ENCODE results near the gene TNFSF11.

TNFSF11 gene

GRCh38 chr13:42631181-42631580, 57.2 kb downstream of the TNFSF11 start:
- H3K9me3 ChIP-seq (ENCODE audit: control insufficient read depth, low read length): no peaks in the 10 kb centered on the region
- H3K4me3 ChIP-seq (ENCODE audit: low read depth, low read length): no peak overlapping the region
- no peak for TF ChIP-seq CTCF (IDR thresholded peaks at IDR 0.05)
- H3K9ac ChIP-seq: no peak overlapping the region
- no peaks in the 10 kb centered on the region for H3K79me2 ChIP-seq
- no peaks in the 10 kb centered on the region for H3K4me1 ChIP-seq
- H3K4me2 ChIP-seq (ENCODE audit: low read length): no peak overlapping the region
- no peaks in the 10 kb centered on the region for H3K36me3 ChIP-seq (ENCODE audit: control insufficient read depth, insufficient read depth, low read length)
- no peak overlapping the region for H2AFZ ChIP-seq
- no peaks in the 10 kb centered on the region for H3K27me3 ChIP-seq (ENCODE audit: control insufficient read depth, insufficient read depth, low read length)
- no peak overlapping the region for H3K27ac ChIP-seq

DNA sequence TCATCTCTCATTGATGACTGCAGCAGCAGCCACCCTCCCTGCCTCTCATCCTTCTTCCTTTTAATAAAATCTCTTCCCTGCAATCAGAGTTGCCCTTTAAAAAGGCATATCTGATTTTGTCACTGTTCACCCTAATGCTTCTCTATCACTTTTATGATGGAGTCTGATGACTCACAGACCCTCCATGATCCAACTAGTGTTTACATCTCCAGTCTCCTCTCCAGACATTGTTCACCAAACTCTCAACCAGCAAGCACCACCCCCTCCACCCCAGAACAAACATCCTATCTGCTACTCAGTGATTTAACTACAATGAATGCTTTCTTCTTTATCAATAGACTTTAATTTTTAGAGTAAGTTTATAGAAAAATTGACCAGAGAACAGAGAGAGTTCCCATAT, 59.5 kb downstream of the TNFSF11 start:
- H3K36me3 ChIP-seq (ENCODE audit: control insufficient read depth, insufficient read depth, low read length): no peaks in the 10 kb centered on the region
- H3K4me3 ChIP-seq (ENCODE audit: low read depth, low read length): no peak overlapping the region
- no peaks in the 10 kb centered on the region for H3K79me2 ChIP-seq
- H3K9me3 ChIP-seq (ENCODE audit: control insufficient read depth, low read length): no peaks in the 10 kb centered on the region
- no peak overlapping the region for H3K27ac ChIP-seq
- no peak for TF ChIP-seq CTCF (IDR thresholded peaks at IDR 0.05)
- no peaks in the 10 kb centered on the region for H3K4me1 ChIP-seq
- H3K27me3 ChIP-seq (ENCODE audit: control insufficient read depth, insufficient read depth, low read length): no peaks in the 10 kb centered on the region
- no peak overlapping the region for H2AFZ ChIP-seq
- H3K4me2 ChIP-seq (ENCODE audit: low read length): no peak overlapping the region
- no peak overlapping the region for H3K9ac ChIP-seq

GRCh38 chr13:42638101-42638500, 64.1 kb downstream of the TNFSF11 start:
- Histone ChIP-seq H3K9me3 (ENCODE audit: control insufficient read depth, low read length) (no peaks in the 10 kb centered on the region), H3K9ac (no peak overlapping the region), H2AFZ (no peak overlapping the region)

DNA sequence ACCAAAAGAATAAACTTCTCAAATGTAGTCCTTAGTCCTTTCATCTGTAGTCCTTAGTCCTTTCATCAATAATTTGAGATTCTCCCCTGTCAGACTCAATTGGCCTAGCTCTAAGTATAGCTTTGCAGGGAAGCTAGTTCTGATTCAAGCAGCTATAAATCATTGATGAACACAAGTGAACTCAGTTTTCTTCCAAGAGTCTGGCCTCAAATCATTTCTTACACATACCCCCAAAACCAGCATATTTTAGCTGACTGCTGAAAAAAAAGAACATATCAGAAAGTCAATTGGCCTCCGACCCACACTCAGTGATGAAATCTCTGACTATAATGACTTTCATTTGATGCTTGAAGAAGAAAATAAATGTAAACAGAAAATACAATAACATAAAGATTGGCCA, 64.9 kb downstream of the TNFSF11 start:
- Histone ChIP-seq H3K4me2 (ENCODE audit: low read length) (no peak overlapping the region), H3K4me1 (no peaks in the 10 kb centered on the region), H3K27ac (no peak overlapping the region), H3K27me3 (ENCODE audit: control insufficient read depth, insufficient read depth, low read length) (no peaks in the 10 kb centered on the region), H3K4me3 (ENCODE audit: low read depth, low read length) (no peak overlapping the region), H2AFZ (no peak overlapping the region), H3K36me3 (ENCODE audit: control insufficient read depth, insufficient read depth, low read length) (no peaks in the 10 kb centered on the region), H3K79me2 (no peaks in the 10 kb centered on the region), H3K9ac (no peak overlapping the region), H3K9me3 (ENCODE audit: control insufficient read depth, low read length) (no peaks in the 10 kb centered on the region)
- no peak for TF ChIP-seq CTCF (IDR thresholded peaks at IDR 0.05)

More at GRCh38 chr13:42638101-42638500, 64.1 kb downstream of the TNFSF11 start:
- H3K4me3 ChIP-seq (ENCODE audit: low read depth, low read length): no peak overlapping the region
- H3K27me3 ChIP-seq (ENCODE audit: control insufficient read depth, insufficient read depth, low read length): no peaks in the 10 kb centered on the region
- no peak for TF ChIP-seq CTCF (IDR thresholded peaks at IDR 0.05)
- H3K27ac ChIP-seq: no peak overlapping the region
- H3K79me2 ChIP-seq: no peaks in the 10 kb centered on the region
- no peaks in the 10 kb centered on the region for H3K4me1 ChIP-seq
- no peak overlapping the region for H3K4me2 ChIP-seq (ENCODE audit: low read length)
- H3K36me3 ChIP-seq (ENCODE audit: control insufficient read depth, insufficient read depth, low read length): no peaks in the 10 kb centered on the region

- TF ChIP-seq CTCF (IDR thresholded peaks at IDR 0.05): no peak
- Histone ChIP-seq H3K27ac (no peak overlapping the region), H2AFZ (no peak overlapping the region), H3K4me1 (no peaks in the 10 kb centered on the region), H3K36me3 (ENCODE audit: control insufficient read depth, insufficient read depth, low read length) (no peaks in the 10 kb centered on the region), H3K27me3 (ENCODE audit: control insufficient read depth, insufficient read depth, low read length) (no peaks in the 10 kb centered on the region), H3K9ac (no peak overlapping the region), H3K79me2 (no peaks in the 10 kb centered on the region), H3K9me3 (ENCODE audit: control insufficient read depth, low read length) (no peaks in the 10 kb centered on the region), H3K4me2 (ENCODE audit: low read length) (no peak overlapping the region), H3K4me3 (ENCODE audit: low read depth, low read length) (no peak overlapping the region)
Measured at GRCh38 chr13:42643076-42643475, 69.1 kb downstream of the TNFSF11 start.
